Inferior parietal cortex (tissue), 1 donor: Measurements from ENCODE around the gene ZFAND3.

Experiments used
- DNase-seq: peaks from one replicate; pipeline ENCODE4 v3.0.0-alpha.2; 2016; ENCODE audit errors: extremely low spot score

The ZFAND3 gene

DNA sequence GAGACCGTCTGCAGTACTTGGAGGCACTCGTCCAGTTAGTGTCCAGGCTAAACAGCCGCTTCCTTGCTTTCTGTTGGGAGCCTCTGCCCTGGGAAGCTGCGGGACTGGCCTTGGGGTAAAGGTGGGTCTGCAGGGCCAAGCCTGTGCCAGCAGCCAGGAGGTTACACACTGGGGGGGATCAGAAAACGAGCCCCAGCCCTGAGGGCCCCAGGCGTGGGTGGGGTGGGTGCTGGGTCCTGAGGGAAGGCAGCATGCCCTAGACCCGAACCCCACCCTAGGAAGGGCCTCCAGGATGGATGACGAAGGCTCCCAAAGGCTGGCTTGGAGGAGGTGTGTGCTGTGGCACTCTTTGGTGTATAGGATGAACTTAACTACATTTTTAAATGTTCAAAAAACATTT is 335.2 kb downstream of the ZFAND3 start:
- DNase-seq: no peak

DNA sequence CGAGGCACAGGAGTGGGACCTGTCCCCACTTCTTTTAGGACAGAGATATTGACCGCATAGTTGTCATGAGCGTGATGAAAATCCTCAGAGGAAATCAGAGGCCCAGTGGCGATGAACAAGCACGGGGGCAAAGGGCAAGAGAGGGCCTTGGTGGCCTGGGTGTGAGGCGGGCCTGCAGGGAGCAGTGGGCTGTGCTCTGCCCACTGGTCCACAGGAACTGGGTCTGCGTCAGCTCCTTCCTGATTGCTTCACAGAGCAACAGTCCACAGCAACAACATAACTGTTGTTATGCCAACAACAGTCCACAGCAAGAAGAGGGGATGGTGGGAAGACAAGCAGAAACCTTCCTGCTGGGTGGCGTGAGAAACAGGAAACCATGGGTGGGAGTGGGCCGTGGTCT is 335.6 kb downstream of the ZFAND3 start:
- DNase-seq: no peak

DNA sequence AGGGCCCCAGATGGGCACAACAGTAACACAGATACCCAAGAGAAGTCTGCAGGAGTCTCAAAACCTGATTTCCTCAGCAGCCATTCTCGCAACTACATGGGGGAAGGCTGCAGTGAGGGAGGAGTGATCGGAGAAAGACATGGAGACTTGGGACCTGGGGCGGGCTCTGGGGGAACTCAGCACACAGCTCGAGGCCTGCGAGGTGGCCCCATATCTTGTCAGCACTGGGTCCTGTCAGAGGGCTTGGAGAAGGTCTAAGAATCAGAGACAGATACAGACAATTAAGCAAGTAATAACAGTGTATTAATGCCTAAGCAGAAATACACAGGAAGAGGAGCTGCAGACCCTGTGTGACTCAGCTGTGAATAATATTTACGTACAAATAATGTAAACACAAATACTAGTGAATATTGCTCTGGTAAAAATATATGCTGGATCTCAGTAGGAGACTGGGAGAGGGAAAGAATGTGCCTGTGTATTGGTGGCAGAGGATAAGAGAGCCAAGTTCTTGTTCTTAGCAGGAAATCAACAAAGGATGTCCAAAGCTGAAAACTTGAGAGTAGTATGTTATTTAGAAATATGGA is 336.2 kb downstream of the ZFAND3 start:
- DNase-seq: no peak

DNA sequence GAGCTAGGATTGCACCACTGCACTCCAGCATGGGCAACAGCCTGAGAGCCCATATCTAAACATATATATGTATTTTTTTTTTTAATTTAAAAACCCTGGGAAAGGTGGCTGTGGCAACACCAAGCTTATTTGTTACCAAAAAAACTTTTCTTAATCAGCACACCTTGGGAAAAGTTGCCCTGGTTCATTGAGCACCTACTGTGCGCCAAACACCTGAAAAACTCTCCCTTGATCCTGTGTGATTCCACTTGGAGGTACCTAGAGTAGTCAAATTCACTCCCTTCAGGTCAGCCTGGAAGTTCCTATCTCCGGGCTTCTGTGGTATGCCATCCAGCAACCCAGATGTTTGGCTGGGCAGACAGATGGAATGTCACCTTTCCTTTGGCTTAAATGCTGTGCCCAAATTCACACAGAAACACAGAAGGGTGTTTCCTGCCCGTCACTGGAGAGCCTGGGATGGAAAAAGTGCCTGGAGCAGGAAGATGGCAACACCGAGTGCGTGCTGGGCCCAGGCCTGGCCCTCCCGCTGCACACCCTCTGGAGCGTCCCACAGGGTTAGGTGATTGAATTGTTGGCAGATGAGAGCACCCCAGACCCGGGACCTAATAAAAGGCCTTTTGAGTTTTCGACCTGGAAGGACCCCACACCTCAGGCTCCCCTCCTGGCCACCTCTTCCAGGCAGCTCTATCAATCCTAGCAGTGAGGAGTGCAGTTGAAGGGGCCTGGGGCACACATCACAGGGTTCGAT is 337.5 kb downstream of the ZFAND3 start:
- no peak for DNase-seq

DNA sequence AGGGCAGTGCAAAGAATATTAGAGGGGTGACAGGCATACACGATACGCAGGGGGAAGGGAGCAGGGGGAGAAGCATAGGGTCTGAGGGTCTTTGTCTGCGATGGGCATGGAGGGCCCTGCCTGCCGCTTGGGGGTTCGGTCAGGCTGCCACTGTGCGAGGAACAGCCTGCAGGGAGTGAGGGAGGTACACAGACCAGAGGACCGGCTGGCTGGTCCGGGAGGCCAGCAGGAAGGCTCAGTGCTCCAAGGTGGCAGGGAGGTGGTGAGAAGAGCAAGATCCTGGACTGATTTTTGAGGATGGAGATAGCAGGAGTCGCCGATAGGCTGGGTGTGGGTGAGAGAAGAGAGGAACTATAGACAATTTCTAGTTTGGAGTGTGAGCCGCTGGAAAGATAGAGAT is 338.4 kb downstream of the ZFAND3 start:
- no peak for DNase-seq

DNA sequence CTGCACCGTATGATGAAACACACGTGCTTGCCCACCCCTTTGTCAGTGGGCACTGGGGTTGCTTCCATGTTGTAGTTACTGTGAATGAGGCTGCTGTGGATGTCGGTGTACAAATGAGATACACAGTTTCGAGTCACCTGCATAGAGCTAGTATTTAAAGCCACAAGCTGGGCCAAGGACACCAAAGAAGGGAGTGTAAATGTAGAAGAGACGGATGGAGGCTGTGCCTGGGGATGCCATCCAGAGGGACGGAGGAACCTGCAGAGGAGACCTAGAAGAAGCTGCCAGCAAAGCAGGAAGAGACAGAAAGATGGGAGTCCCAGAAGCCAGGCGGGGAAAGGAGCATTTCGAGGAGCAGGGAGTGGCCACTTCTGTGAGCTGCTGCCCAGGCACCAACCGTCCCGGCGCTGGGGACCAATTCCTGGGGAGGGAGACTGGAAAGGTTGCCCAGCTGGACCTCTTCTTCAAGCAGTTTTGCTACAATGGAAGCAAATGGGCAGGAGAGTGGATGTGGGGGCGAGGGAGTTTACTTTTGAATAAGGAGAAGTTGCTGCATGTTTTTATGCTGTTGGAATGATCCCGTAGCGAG is 339.3 kb downstream of the ZFAND3 start:
- DNase-seq: no peak

DNA sequence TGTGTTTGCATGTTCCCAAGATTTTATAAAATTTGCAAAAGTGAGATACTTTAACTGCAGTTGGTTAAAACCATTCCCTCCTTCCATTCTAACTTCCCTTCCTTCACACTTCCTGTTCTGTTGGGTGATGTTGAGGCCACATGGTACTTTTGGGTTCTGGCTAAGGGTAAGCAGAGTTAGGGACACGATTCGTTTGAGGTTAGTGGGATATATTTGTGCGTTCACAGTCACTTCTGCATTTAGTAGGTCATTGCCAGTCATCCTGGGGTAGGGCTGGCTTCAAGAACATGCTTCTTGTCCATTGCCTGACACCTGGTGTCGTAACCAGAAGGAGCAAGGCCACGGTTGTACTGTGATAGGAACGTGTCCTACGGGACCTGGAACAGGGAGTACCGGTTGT is 340.1 kb downstream of the ZFAND3 start:
- no peak for DNase-seq

DNA sequence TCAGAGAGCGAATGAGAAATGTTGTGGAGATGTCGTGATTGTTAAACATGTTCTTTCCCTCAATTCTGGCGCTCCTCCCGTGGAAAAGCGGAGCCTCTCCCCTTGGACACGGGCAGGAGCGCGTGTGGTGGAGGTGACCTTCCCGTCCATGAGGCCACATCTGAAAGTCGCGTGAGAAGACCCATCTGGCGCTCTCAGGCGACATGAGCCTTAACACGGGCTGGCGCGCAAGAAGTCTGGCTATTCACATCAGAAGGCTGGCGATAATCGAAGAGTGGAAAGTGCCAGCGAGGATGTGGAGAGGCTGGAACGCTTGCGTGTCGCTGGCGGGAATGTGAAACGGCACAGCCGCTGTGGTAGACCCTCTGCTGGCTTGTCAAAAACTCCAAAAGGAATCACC is 341.3 kb downstream of the ZFAND3 start:
- no peak for DNase-seq

DNA sequence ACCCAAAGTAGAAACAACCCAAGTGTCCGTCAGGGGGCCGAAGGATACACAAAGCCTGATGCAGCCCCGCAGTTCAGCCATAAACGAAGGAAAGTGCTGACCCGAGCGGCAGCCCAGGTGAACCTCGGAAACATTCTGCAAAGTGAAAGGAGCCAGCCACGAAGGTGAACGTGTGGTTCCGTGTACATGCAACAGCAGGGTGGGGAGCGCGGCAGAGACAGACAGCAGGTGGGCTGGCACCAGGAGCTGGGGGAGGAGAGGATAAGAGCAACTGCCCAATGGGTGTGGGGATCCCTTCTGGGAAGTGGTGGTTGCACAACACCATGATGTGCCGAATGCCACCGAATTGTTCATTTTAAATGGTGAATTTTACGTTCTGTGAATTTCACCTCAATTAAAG is 341.8 kb downstream of the ZFAND3 start:
- no peak for DNase-seq

DNA sequence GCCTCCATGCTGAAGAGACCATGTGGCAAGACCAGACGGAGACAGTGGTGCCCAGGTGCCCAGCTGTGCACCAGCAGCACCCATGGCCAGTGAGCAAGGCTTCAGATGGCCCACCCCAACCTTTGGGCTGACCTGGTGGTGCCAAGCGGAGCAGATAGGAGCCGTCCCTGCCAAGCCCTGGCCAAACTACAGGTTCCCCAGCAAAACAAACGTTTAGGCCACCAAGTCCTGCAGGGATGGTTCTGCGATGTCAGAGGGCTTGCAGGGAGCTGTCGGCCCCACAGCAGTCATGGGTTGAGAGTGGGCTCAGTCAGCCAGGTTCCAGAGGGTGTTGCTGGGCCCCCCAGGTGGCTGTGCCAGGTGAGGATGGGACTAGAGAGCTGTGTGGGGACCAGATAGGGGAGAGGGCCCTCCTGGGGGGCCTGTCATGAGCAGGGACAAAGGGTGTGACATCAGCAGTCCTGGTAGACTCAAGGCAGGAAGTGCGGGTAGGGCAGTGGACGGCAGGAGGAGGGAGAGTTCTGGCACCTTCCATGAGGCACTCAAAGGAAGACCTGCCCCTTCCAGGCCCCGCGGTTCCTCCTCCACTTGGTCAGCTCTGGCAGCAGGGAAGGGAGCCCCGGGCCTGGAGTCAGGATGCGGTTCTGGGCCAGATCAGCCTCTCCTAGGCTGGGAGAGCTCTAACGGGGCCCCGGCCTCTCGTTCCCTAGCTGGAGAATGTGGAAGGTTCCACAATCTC is 342.4 kb downstream of the ZFAND3 start:
- DNase-seq: no peak

DNA sequence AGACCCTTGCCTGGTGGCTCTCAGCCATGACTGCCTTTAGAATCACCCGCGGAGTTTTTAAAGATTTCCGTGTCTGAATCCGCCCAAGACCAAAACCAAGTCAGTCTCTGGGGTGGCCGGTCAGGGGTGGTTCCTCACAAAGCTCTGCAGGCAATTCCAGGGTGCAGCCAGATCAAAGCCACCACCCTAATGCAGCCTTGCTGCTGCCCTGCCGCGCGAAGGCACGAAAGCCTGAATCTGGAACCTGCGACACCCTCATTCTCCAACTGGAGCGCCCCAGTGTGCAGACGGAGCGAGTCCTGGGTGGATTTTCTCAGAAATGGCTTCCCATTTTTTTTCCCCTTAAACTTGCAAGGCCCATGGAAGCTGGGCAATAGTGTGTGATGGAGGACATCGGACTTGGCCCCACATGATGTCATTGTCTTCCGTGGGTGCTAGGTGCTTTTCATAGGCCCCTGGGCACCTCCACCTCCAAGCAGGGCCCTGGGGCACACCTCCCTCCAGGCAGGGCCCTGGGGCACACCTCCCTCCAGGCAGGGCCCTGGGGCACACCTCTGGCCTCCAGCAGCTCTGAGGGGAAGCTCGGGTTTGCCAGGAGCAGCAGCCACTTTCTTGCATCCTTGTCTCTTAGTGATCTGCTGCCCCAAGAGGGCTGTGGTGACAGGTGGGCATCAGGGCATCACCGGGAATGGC is 343.1 kb downstream of the ZFAND3 start:
- no peak for DNase-seq

DNA sequence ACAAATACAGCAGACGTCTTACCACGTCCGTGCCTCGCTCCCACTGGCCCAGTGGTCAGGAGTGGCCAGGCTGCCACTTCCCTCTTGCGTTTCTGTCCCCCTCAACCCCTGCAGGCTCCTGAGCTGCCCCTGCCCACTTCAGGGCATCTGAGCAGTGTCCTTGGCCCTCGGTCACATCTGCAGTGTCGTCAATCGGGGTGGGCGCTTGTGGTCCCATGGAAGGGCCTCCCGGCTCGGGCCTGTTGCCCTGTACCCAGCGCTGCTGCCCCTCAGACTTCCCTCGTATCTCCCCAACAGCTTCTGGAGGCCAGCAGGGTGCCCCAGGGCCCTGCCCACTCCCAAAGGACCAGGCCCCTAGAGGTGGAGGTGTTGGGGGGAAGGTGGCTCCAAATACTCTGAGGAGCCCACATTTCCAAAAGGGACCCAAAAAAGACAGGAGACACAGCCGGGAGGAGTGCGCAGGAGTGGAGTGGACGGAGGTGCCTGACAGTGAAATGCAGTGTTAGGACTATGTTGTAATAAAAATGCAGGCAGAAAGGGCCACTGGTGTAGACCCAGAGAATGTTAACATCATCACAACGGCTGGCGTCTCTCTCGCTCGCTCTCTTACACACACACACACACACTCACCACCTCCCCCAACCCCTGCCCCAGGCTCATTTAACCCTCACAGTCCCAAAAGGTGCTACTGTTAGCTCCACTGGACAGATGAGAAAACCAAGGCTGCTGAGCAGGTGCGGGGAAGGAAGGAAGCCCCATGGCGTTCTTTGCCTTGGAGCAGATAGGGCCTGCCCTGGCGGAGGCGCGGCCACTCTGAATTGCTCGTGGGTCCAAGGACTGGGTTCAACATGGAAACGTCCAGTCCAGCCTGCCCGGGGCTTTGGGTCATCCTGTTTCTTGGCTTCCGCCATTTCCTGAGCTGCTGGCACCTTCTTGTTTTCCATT is 343.9 kb downstream of the ZFAND3 start:
- DNase-seq: no peak

DNA sequence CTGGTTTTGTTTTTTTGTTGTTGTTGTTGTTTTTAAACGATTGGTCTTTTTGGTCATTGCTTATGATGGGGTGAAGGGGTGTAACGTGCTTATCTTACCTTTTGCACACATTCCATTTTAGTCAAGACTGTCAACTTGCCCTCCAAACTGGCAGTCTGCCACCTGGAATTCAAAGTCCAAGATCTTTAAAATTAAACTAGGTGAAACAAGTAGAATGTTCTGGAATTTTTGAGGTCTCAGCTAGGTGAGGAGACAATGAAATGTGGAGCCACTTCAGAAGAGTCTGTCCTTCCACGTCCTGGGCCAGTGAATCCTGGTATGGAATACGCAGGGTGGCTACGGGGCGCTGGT is 344.6 kb downstream of the ZFAND3 start:
- DNase-seq: no peak

DNA sequence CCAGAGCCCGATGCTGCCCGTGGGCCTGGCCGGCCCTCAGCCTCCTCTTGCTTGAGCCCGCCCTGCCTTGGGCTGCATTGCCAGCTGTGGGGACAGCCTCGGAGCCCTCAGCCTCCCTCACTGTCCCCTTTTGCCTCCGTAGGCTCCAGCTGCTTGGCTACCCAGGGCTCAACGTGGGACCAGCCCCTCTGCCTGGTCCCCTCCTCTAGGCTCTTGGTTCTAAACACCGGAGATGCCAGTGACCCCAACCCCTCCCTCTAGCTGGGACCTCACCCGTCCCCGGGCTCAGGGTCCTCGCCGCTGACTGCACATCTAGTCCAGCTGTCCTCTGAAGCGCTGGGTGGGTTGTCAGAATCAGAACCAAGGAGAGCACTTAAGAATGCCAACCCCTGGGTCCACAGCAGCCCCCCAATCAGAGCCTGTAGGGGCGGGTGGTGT is 345.2 kb downstream of the ZFAND3 start:
- no peak for DNase-seq

DNA sequence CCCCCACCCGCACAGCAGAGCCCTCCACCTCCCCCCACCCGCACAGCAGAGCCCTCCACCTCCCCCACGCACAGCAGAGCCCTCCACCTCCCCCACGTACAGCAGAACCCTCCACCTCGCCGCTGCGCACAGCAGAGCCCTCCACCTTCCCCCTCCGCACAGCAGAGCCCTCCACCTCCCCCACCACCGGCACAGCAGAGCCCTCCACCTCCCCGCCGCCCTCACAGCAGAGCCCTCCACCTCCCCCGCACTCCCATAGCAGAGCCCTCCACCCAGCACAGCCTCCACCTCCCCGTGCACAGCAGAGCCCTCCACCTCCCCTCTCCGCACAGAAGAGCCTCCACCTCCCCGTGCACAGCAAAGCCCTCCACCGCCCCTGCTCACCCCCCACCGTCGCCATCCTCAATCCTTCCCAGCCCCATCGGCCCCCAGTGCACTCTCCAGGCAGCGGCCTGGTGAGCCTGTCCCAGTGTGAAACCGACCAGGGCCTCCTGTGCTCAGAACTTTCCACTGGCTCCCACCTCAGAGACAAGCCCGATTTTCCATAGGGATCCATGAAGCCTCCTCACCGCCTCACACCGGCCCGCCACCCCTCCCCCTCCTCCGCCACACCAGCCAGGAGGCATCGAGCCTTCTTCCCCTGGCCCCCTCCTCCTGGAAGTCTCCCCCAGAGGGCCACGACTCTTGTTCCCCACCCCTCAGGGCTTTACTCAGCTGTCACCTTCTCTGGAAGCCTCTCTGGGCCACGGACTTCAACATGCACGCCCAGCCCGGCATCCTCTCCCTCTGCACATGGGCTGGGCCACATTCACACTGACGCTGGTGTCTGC is 347.1 kb downstream of the ZFAND3 start:
- DNase-seq: no peak

DNA sequence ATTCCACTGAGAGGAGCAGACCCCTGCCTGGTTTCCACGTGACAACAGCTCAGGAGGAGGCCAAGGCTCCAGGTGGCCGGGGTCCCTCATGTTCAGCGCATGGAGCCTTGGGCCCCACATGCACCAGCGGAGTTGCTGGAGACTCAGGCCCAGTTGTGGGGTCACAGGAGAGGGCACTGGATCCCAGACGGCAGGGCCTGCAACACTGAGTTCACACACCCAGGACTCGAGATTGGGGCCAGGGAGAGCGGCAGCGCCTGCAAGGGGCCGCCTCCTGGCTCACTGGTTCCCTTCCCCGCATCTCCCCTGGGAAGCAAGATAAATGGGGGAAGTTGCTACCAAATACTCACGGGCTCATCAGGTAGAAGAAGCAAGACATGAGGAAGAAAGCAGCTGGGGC is 348.1 kb downstream of the ZFAND3 start:
- DNase-seq: no peak

DNA sequence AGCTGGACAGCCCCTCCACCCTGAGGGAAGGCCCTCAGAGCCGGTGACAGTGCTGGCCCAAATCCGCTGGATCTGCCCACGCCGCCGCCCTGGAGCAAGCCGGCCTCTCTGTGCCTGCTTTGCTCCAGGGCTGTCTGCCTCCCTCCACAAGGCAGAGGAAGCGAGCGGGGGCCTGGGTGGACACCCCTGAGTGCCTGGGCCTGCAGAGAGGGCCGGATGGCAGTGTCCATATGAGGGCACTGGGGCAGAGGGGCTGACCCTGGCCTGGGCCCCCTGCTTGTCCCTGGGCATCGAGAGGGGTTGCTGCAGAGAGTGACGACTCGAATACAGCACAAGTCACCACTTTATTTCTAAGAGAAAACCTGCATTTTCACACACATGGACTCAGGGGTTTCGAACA is 348.6 kb downstream of the ZFAND3 start:
- no peak for DNase-seq

DNA sequence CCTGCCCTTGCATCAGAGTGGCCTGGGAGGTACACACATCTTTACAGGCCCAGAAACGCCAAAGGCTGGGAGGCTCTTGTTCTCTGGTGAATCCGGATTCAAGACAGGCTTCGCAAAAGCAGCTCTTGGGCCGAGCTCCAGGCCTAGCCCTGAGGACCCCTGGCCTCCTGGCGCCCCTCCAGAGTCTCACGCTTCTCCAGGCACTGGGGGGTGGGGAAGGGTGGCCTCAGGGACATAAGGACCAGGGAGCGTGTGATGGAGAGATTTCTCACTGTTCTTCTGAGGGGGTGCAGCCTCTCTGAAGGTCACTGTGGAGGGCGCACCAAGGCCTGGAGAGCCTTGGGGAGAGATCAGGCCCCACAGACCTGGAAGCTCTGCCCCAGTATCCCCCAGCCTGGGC is 349.2 kb downstream of the ZFAND3 start:
- no peak for DNase-seq

DNA sequence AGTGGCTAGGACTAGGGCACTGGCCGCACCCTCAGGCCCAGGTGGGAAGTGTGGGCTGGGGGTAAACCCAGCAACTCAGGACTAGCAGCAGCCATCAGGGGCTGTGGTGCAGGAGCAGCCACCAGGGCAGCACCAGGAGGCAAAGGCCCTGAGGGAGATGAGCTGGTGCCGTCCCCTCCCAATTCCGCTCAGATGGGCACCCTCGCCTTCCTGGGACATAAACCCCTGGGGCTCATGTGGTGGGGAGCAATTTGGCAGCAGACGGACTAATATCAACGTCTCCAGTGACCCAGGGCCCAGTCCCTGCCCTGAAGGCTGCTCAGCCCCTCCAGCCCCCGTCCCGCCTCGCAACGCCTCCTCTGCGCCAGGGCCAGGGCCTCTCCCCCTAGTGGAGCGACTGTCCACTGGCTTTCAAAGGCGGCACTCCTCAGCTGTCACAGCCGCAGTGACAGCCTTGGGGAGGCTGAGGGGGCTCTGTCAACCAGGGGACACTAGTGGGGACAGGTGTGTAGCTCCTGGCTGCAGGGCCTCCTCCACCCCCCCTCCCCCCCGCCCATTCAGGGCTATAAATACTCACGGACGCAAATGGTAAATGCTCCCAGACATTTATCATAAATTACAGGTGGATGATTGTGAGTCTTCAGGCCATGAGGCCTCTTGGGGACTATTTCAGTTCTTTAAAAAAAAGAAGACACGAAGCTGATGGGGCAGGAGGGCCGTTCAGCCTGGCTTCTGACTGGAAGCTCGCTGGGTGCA is 349.9 kb downstream of the ZFAND3 start:
- DNase-seq: no peak
